SK-MEL-5 (cell line): ENCODE data around the gene DEFB127. TPM values are rescaled to one million over a fixed set of nuclear protein-coding genes. Genes with fewer than 3 reads are reported as not detected.
A peak's percentile ranks its signal among the peaks of the same experiment; 100 is the strongest.
"Not testable (repeated sequence)": the region's sequence is repeated elsewhere in the genome, so short reads cannot be mapped to it uniquely, and the experiment has no call there.

ENCODE experiments used
- DNase-seq: peaks from one replicate; pipeline ENCODE4 v3.0.0-alpha.2; 2016; ENCODE audit warnings: low read depth, low spot score
- in situ Hi-C: cut with HindIII; loops from 2 replicates; pipeline ENCODE4 v1.10.0; 2016; ENCODE audit warnings: low sequenced_read_pairs, high pct_unique_total_duplicates, low pct_unique_long_range_greater_than_20kb
- polyA plus RNA-seq, 2 experiments: library from polyadenylated mRNA; depleted of rRNA; stranded (reverse); fragments of >200 nt; gene quantifications; 2 replicates each; pipeline ENCODE4 v1.2.3, GENCODE V29; 2015
- total RNA-seq: library from RNA; depleted of rRNA; stranded (reverse); fragments of >200 nt; shearing (Covaris generic); gene quantifications from 2 replicates; pipeline ENCODE4 v1.2.3, GENCODE V29; 2014; rRNA removed

Gene DEFB127, protein sequence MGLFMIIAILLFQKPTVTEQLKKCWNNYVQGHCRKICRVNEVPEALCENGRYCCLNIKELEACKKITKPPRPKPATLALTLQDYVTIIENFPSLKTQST
- total RNA-seq, result not detected in 2 replicates
- polyA plus RNA-seq (2015; cell fraction: cytosol; rRNA removed), result not detected in 2 replicates
- polyA plus RNA-seq (2015; cell fraction: nucleus; rRNA removed), result not detected in 2 replicates

DNA sequence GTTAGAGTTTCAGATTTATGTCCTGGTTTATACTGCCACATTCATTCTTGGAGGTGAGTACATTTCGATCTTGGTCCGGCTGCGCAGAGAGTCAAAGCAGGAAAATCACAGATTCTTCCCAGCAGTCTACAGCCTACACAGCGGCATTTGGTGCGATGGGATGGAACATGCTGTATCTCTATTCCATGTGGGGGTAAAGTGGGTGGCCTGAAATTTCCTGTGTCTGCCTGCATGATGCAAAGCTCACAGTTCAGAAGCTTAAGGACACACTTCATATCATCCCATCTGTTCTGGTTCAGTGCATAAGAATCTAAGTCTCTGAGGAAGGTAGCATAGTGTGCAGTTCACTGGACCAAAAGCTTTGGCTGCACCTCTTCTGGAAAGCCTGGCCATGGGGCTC lies at the start of gene DEFB127:
TSS of gene DEFB127 (plus strand) at position 301 of the 400 bp plus-strand sequence. CDS start at position 392, 91 bp downstream.
- DNase-seq, result no peak
- in situ Hi-C loops, result no loop called here

DNA sequence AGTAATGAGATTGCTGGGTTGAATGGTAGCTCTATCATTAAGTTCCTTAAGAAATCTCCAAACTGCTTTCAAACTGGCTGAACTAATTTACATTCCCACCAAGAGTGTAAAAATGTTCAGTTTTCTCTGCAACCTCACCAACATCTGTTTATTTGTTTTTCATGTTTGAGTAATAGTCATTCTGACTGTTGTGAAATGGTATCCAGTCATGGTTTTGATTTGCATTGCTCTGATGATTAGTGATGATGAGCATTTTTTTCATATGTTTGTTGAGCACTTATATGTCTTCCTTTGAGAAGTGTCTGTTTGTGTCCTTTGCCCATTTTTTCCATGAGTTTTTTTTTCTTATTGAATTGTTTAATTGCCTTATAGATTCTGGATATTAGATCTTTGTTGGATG lies 44.9 kb upstream of the DEFB127 start:
- in situ Hi-C loops, result no loop called here
- DNase-seq, result no peak

DNA sequence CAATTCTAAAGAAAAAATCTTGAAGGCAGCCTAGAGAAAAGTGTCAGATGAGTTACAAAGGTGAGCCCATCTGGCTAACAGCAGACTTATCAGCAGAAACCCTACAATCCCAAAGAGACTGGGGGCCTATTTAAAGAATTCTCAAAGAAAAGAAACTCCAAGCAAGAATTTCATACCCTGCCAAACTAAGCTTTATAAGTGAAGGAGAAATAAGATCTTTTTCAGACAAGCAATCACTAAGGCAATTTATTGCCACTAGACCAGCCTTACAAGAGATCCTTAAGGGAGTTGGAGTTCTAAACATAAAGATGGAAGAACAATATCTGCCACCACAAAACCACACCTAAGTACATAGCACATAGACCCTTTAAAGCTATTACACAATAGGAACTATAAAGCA lies 39.7 kb upstream of the DEFB127 start:
- no peak for DNase-seq
- in situ Hi-C loops, result no loop called here

DNA sequence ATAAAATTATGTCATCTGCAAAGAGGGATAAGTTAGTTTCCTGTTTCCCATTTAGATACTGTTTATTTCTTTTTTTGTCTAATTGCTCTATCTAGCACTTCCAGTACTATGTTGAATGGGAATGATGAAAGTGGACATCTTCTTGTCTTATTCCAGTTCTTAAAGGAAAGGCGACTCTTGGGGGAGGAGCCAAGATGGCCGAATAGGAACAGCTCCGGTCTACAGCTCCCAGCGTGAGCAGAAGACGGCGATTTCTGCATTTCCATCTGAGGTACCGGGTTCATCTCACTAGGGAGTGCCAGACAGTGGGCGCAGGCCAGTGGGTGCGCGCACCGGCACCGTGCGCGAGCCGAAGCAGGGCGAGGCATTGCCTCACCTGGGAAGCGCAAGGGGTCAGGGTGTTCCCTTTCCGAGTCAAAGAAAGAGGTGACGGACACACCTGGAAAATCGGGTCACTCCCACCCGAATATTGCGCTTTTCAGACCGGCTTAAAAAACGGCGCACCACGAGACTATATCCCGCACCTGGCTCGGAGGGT lies 27.4 kb upstream of the DEFB127 start:
- DNase-seq, in situ Hi-C loops: not testable (repeated sequence)

DNA sequence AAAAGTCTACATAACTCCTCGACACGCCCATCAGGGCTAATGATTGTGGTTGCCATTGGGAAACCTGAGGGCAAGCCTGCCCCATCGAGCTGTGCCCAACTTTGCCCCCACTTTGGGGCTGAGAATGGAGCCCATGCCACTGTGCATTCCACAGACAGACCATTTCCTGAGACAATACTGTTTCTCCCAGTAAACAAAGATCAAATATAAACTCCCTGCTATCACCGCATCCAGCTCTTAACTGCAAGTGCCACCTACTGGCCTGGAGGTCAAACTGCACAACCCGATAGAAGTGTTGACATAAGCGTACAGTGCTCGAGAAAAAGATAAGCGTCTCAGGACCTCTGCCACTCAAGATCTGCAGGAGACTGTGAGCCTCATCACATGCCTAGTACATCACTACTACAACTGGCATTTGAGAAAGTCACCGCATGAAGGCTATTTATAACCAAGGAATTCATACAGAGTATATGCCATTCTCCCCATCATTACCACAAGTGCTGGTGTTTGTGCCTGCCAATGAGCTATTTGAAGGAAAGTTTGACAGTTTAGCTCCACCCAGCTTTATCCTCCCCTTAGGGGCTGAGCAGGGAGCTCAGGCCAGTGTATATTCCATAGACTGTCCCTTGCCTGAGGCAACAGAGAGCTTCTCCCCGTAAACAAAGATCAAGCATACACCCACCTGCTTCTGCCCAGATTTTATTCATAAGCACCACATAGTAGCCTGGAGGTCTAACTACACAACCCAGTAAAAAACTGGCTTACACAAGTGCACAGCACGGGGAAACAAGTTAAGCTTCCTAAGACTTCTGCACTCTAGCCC lies 19.4 kb upstream of the DEFB127 start:
- in situ Hi-C loops, result no loop called here
- peak; percentile 68 for DNase-seq

DNA sequence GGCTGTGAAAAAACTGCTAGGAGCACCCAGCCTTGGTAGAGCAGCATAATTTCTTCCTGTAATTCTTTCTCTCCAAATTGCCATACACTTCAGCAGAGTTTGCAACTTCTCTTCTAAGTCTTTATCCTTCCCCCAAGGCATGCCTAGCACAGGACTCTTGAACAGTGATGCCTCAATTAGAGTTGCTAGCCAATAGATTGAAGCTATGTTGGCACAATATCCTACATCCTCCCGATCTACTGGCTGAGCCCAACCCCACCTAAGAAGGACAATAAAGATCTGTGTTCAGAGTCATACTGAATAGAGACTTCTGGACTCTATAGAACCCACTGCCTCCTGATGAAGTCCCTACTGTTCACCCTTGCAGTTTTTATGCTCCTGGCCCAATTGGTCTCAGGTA lies 15.0 kb upstream of the DEFB127 start, which contains the start of gene DEFB126:
TSS of gene DEFB126 (plus strand) at position 301 of the 400 bp plus-strand sequence. CDS start at position 340, 39 bp downstream.
- in situ Hi-C loops, result no loop called here
- peak; percentile 32 for DNase-seq

DNA sequence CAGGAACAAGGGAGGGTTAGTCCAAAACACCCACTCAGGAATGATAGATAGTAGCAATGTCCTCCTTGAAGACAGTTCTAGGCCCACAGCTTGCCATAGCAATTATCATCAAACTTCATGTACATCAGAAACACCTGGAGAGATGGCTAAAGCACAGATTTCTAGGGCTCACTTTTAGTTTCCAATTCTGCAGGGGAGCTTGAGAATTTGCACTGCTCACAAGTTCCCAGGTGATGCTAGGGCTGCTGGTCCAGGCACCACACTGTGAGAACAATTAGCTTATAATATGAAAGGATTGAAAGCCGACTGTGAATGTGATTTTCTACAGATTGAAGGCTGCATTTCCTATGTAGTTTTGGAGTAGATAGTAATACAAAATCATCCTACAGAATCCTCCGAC lies 11.4 kb upstream of the DEFB127 start:
- in situ Hi-C loops, result no loop called here
- DNase-seq, result no peak

DNA sequence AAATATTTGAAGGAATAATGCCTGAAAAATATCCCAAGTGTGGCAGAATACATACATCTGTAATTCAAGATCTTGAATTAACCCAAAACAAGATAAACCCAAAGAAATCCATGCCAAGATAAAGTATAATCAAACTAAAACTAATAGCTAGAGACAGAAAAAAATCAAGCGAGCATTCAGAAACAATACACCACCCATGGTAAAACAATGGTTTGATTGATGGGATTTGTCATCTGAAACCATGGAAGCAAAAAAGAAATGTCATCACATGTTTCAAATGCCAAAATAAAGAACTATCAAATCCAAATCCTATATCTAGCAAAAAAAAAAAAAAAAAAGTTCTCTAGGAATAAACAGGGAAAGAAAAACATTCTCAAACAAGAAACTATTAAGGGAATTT lies 5.1 kb upstream of the DEFB127 start:
- in situ Hi-C loops, result no loop called here
- DNase-seq, result peak; percentile 58

DNA sequence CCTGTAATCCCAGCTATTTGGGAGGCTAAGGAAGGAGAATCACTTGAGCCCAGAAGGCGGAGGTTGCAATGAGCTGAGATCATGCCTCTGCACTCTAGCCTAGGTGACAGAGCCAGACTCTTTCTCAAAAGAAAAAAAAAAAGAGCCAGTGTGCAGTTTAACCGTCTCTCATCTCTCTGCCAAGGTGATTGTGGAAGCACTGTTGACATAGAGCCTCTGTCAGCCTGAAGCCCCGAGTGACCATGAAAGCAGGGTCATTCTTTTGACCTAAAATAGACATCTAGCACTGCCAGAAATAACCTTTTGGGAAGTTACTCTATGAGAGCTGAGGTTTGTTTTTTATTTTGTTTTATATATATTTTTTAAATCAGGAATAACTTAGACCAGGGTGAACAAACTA lies 7.4 kb downstream of the DEFB127 start:
- DNase-seq, result no peak
- in situ Hi-C loops, result no loop called here

DNA sequence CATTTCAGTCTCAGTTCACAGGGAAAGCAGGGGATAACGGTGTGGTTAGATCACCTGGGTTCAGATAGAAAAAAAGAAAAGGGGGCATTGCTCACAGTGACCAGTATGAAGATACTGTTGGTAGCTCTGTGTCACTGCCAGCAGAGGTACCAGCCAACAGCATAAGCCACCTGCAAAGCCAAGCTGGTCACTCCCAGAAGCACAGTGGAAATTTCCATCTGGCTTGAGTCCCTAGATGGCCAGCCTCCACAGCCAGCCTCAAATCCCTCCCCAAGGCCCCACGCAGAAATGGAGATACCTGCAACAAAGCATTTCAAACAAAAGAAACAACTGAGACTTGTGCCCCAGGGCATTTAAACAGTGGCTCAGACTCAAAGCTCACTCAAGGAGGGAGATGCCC lies 11.6 kb downstream of the DEFB127 start:
- in situ Hi-C loops, result no loop called here
- no peak for DNase-seq

DNA sequence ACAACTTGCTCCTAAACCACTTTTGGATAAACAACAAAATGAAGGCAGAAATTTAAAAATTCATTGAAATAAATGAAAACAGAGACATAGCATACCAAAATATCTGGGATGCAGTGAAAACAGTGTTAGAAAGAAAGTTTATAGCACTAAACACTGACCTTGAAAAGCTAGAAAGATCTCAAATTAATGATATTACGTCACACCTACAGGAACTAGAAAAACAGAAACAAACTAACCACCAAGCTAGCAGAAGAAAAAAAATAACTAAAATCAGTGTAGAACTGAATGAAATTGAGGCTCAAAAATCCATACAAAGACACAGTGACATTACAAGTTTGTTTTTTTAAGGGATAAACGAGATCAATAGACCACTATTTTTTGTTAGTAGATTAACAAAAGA lies 27.0 kb downstream of the DEFB127 start:
- DNase-seq, result no peak
- in situ Hi-C loops, result no loop called here

DNA sequence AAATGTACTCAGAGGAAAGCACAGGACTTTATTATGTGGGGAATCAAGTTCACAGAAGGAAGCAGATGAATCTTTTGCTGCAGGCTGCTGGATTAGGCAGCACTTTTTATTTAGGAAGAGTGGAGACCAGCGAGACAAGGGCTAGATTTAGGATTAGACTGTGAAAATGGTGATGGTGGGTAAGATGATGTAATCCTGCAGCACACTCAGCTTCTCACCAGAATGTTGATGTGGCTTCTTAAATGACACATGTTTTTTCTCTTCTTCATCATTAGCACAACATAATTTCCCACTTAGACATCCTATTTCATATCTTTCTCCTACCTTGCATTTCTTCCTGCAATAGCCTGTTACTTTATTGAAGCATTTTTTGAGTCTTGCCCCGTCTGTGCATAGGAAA lies 30.5 kb downstream of the DEFB127 start:
- DNase-seq, result no peak
- in situ Hi-C loops, result no loop called here

DNA sequence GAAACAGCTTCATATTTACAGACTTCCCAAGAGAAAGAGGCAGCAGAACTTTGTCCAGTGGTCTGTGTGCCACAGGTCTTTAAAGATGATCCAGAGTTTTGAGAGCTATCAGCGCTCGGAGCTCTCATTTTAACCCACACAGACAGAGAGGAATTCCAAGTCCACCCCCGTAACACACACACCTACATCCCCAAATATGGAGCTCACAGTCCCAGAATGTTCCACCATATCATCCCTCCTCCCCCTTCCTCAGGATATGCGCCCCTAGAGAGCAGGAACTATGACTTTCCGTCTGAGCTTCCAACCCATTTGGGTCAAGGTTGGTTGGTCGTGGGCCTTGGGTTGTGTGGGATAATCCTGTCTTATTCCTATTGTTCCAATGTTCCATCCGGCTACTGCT lies 32.4 kb downstream of the DEFB127 start, which contains the start of gene DEFB128:
TSS of gene DEFB128 (minus strand) at position 101 of the 400 bp plus-strand sequence. CDS start at position 13, 88 bp downstream.
- in situ Hi-C loops, result no loop called here
- no peak for DNase-seq

DNA sequence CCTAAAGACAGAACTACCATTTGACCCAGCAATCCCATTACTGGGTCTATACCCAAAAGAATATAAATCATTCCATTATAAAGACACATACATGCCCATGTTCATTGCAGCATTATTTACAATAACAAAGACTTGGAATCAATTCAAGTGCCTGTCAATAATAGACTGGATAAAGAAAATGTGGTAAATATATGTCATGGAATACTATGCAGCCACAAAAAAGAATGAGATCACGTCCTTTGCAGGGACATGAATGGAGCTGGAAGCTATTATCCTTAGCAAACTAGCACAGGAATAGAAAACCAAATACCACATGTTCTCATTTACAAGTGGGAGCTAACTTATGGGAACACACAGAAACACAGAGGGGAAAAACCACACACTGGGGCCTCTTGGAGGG lies 41.0 kb downstream of the DEFB127 start:
- in situ Hi-C loops, result no loop called here
- no peak for DNase-seq

DNA sequence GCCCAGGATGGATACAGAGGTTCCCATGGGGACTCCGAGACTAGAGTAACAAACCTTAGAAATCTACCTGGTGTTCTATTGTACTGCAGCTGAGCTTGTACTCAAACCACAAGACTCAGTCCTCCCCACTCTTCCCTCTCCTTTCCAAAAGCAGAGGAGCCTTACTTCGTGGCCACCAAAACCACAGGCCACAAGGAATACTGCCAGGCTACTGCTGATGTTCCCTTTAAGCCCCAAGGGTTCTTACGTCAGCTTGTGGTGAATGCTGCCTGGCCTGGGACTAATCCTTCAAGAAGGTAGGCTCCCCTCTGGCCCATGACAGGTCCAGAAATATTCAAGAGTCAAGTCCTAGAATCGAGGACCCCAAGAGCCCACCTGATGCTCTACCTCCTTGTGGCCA lies 42.7 kb downstream of the DEFB127 start:
- DNase-seq, result no peak
- in situ Hi-C loops, result no loop called here

DNA sequence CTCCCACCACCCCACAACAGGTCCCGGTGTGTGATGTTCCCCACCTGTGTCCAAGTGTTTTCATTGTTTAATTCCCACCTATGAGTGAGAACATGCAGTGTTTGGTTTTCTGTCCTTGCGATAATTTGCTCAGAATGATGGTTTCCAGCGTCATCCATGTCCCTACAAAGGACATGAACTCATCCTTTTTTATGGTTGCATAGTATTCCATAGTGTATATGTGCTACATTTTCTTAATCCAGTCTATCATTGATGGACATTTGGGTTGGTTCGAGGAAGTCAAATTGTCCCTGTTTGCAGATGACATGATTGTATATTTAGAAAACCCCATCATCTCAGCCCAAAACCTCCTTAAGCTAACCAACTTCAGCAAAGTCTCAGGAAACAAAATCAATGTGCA lies 46.4 kb downstream of the DEFB127 start:
- in situ Hi-C loops, DNase-seq: not testable (repeated sequence)
